GM19023 (cell line): ENCODE data around the gene MCOLN3.
"Not testable (repeated sequence)": the region's sequence is repeated elsewhere in the genome, so short reads cannot be mapped to it uniquely, and the experiment has no call there.

ENCODE experiments used
- ATAC-seq: cut with Tn5 transposase; IDR thresholded peaks from one replicate; pipeline ENCODE4 v1.9.1; 2021; ENCODE audit warnings: mild to moderate bottlenecking, moderate library complexity; ENCODE audit not compliant: unreplicated experiment

MCOLN3 gene

DNA sequence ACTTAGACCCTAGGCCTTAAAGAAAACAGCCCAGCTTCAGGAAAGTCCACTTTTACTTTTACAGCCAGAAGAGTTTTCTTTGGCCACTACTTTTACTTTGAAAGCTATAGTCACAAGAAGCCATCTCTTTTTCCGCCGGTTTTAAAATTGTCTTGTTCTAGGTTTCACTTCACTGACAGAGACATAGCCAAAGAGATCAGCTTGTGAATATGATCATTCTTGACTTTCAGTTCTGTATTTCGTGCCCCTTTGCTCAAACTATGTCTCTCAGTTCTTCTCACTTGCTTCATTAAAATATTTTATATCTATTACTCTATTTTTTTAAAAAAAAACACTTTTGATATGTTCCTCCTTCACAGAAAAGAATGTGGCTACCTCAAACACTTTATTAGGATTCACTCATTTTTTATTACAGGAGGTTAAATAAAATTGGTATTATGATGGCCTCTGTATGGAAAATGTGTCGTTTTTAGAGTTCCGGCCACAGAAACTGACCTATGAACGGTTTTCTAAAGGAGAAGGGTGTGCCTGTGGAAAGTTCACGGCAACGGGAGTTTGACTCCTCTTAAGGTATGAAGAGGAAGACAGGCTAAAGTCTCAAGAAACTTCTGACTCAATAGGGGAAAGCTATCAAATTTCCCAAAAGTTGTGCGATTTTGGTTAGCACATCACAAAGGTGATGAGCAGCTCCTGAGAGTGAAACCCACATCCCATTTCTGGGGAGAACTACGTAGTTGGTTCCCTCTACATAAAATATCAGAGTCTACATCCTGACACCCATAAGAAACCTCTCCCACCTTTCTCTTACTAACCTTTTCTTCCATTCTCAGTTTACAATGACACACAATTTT, 52.6 kb downstream of the MCOLN3 start:
- ATAC-seq: peak; percentile 30

DNA sequence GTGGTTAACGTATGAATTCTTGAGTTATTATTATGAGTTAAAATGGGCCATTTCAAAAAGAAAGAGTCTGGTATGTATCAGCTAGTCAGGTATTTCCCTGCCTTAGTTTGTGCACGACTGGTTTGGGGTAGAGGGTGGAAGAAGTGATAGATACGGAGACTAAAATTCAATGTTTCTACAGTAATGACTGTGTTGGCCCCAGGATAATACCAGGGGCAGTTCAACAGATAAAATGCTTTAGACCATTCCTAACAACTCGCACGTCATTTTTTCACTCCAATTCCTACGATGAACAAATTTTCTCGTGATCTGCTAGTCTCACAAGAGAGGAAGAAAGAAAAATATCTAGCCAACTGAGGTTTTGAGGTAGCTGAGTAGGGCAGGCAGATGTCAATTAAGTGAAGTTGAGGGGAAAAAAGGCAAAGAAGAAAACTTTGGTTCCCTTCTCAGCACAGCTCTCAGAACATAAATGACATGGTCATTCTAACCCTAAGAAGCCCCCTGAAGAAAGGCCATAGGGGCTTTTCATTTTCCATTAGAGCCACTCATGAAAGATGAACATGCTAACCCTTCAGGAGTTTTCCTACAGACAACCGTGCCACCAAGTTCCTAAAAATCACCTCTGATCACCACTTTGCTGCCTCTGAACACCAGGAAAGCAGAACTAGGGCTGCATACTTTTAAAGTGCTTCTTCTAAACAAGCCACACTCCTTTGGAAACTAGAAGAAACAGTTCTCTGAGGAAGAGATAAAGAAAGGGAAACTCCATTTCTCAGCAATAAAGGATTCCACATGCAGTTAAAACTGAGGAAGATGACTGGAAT, 57.0 kb downstream of the MCOLN3 start:
- peak; percentile 31 for ATAC-seq

DNA sequence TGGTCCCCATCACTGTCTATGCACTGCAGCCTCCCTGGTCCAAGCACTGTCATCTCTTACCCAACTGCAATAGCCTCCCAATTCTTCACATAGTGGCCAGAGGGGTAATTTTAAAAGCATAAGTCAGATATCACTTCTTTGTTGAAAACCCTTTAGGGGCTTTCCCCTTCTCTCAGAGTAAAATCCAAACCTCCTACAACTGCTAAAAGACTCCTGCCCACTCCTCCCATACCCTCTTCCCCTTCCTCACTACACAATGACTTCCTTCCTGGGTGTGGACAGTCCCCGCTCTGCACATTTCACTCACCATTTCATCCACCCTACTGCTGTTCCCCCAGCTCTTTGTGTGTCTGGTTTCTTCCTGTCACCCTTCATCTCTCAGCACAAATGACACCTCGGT, 59.7 kb downstream of the MCOLN3 start:
- peak; percentile 65 for ATAC-seq

DNA sequence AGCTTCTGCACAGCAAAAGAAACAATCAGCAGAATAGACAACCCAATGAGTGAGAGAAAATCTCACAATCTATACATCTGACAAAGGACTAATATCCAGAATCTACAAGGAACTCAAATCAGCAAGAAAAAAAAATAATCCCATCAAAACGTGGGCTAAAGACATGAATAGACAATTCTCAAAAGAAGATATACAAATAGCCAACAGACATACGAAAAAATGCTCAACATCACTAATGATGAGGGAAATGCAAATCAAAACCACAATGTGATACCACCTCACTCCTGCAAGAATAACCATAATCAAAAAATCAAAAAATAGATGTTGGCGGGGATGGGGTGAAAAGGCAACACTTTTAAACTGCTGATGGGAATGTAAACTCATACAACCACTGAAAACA, 61.7 kb downstream of the MCOLN3 start:
- ATAC-seq: not testable (repeated sequence)

DNA sequence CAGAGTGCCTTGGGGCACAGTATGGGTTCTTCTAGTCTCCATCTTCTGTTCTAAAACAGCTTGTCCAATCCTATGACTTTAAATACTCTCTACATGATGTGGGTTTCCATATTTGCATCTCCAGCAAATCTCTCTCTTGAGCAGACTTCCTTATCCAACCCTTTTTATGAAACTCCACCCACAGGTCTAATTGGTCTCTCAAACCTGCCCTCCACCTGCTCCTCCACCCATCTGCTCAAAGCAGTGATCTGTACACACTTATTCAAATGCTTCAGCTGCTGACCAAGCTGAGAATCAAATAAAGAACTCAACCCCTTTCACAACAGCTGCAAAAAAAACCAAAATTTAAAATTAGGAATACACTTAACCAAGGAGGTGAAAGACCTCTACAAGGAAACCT, 62.9 kb downstream of the MCOLN3 start:
- peak; percentile 45 for ATAC-seq

DNA sequence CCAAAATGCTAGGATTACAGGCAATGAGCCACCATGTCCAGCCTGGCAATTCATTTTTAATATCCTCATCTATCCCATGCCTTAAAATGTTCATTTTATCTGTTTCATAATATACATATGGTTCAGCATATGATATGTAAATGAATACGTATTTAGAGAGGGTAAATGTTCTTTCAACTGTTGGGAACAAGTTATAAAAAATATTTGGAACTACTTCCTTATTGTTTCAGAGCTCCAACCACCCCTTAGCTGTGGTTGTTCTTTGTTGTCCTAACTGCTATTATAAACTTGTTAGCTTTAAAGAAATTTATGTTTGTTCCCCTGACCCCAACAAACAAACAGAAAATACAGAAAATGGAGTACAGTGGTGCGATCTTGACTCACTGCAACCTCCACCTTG, 65.9 kb downstream of the MCOLN3 start:
- no peak for ATAC-seq

DNA sequence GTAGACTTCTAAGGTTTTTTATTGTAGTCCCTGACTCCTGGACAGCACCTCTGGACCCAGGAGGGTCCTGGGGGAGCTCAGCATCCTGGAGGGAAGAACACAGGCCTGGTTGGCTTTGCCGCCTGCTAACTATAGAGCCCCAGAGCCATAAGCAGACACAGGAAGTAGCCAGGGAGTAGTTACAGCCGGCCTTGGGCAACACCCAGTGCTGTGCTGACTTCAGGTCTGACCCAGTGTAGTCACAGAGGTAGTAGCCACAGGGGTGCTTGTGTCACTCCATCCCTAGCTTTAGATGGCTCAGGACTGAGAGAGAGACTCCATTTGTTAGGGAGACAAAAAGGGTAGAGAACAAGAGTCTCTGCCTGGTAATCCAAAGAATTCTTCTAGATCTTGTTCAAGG, 73.3 kb downstream of the MCOLN3 start:
- ATAC-seq: no peak

DNA sequence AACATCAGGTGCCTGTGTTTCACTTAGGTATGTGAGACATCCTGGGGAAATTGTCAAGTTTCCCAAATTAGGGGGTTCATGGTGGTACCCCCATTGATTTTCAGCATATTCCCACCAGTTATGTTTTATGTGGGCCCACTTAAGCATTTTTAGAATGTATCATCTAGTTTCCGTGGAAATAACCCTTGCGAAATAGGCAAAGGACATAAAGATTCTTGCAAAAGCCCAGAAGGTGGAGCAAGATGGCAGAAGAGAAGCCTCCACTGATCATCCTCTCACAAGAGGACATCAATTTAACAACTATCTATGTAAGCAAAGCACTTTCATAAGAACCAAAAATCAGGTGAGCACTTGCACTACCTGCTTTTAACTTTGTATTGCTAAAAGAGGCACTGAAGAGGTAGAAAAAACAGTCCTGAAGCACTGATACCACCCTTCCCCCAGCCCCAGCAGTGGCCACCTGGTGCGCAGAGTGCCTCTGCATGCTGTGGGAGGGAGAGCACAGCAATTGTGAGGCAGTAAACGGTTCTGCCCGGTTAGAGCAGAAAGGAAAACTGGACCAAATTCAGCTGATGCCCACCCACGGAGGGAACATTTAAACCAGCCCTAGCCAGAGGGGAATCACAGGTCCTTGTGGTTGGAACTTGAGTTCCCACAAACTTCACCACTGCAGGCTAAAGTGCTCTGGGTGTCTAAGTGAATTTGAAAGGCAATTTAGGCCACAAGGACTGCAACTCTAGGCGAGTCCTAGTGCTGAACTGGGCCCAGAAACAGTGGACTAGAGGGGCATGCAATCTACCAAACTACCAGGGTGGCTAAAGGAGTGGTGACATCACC, 74.6 kb downstream of the MCOLN3 start:
- peak; percentile 59 for ATAC-seq

DNA sequence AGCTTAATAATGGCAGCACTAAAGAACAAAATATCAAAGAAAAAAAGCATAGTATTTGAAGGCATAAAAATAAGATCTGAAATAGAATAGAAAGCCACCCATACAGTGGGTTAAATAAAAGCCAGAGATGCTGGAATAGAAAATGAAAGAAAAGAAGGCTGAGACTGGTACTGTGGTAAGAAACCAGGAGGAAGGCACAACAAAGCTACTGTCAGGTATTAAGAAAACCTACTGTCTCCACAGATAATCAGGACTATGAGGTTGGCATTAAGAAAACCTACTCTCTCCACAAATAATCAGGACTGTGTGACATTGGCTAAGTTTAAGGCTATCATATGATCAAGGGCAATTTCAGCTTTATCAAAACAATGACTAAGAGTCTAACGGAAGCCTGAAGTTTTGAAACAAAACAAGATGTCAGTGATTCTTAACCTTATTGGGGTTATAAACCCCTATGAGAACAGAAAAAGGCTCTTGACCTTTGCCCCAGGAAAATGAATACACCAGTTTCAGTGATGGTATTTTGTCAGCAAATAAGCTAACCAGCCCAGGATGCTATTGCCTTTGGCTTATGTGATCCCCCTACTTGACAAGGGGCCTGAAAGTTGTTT, 75.8 kb downstream of the MCOLN3 start:
- ATAC-seq: peak; percentile 20

DNA sequence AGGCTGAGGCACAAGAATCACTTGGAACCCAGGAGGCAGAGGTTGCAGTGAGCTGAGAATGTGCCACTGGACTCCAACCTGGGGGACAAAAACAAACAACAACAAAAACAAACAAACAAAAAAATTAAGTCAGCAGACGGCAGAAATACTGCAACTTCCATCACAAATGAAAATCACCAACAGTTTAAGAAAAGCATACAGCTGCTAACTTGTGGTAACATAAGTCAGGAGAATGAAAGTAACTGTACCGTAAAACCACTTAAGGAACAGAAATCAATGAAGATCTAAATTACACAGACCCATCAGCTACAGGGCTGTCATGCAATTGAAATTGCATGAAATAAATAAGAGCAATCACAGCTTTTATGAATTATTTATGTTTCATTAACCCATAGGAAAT, 76.3 kb downstream of the MCOLN3 start:
- peak; percentile 22 for ATAC-seq

DNA sequence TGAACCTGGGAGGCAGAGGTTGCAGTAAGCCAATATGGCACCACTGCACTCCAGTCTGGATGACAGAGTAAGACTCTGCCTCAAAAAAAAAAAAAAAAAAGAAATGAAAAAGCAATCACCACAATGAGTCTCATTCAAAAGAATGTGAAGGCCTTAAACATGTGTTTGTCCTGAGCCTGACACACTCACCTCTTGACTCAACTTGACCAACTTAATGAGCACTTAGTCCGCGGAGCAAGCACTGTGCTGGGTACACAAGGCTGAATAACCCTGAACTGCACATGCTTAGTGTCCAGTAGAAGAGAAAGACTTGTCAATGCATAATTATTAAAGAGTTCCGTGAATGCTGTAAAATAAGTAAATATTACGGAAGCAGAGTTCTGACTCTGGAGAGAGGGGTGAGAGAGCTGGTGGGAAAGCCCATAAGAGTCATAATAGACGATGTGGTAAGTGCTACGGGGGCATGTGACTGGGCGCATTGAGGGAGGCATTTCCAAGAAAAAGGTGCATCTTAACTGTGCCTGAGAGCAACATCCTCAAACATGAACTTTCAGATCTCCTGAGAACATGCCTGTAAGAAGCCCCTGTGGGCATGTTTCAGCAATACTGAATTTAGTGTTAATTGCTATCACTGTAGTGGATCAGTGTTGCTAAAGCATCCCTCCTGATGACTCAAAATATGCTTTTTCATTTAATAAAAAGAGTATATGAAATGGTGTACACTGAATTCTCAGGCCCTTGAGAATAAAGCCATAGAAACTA, 78.6 kb downstream of the MCOLN3 start:
- peak; percentile 40 for ATAC-seq

DNA sequence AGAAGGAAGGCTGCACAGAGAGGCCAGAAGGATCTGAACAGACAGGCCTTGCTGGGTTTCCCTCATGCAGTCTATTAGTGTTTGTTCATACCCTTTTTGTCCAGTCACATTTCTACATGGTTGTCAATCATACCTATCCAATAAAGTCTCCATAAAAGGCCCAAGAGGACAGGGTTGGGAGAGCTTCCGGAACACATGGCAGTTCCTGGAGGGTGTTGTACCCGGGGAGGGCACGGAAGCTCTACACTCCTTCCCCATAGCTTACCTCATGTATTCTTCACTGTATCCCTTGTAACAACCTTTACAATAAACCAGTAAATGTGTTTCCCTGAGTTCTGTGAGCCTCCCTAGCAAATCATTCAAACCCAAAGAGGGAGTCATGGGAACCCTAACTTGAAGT, 79.4 kb downstream of the MCOLN3 start:
- ATAC-seq: no peak

DNA sequence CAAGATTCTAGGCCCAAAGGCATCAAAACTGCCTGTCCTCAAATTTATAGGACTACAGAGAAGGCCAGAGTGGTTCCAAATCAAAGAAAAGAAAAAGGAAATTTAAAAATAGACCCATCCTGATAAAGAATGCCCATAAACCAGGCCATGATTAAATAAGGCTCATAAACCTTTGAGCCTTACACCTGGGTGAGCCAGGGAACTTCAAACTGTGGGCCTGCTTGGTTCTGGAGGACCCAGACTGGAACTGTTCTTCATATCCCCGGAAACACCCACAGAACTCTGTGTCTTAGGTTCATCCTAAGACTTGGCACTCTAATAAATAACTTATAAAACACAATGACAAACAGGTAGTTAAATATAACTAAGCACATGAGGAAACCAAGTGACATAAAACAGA, 80.2 kb downstream of the MCOLN3 start:
- no peak for ATAC-seq
